K562 (cell line): ENCODE data around the gene TNIP2. TPM values are rescaled to one million over a fixed set of nuclear protein-coding genes. Genes with fewer than 3 reads are reported as not detected.

ENCODE experiments used
- NR4A1 ChIP-seq, 2 experiments: fragments of 250-450 bp in 1 of 2; fragments of 450-650 bp in 1 of 2; sonication (Bioruptor Pico) in 1 of 2; IDR thresholded peaks; 2 replicates each; pipeline versions ENCODE4 v1.4.0 to v1.6.1; 2016 to 2020; ENCODE audit warnings: mild to moderate bottlenecking in 2 of 2, missing compliant biosample characterization in 1 of 2, missing genetic modification characterization in 1 of 2, moderate library complexity in 1 of 2
- polyA plus RNA-seq, 8 experiments: library from polyadenylated mRNA; depleted of rRNA in 4 of 8; stranded (reverse) in 5 of 8; unstranded in 3 of 8; fragments of >200 nt; fragmentation: Nextera tagmentation in 2 of 8; fragmentation: Illumina TruSeq in 1 of 8; extraction: Ambion mirVana in 2 of 8; extraction: Trizol in 1 of 8; gene quantifications; 2 replicates each; pipeline versions ENCODE4 v1.2.1 to v1.2.3, GENCODE V29; 2011 to 2014; ENCODE audit warnings: inconsistent platforms in 1 of 8, missing spikeins in 1 of 8
- total RNA-seq, 7 experiments: library from RNA; depleted of rRNA in 6 of 7; stranded (reverse); fragments of >200 nt in 6 of 7; fragmentation: Illumina TruSeq in 2 of 7; extraction: Trizol in 2 of 7; gene quantifications; 2 replicates each; pipeline versions ENCODE4 v1.2.1 to v1.2.3, GENCODE V29; 2011 to 2021; ENCODE audit warnings: low replicate concordance in 1 of 7
- TF ChIP-seq, protein P1 (sequence below): sonication (generic); formaldehyde crosslinking; IDR thresholded peaks from 2 replicates; pipeline ENCODE4 v1.8.1; 2023; ENCODE audit warnings: mild to moderate bottlenecking, missing genetic modification reagents
- TF ChIP-seq, protein P2 (sequence below), 2 experiments: IDR thresholded peaks; 2 replicates each; pipeline ENCODE4 v1.6.1; 2011; ENCODE audit warnings: borderline replicate concordance in 1 of 2, control low read depth in 1 of 2, low read depth in 1 of 2, low read length in 1 of 2, mild to moderate bottlenecking in 1 of 2, mixed read lengths in 1 of 2, moderate library complexity in 1 of 2; ENCODE audit not compliant: insufficient read depth in 1 of 2, insufficient read length in 1 of 2, poor library complexity in 1 of 2, severe bottlenecking in 1 of 2; ENCODE audit errors: extremely low read depth in 1 of 2

TNIP2 gene
- total and polyA plus RNA-seq, 9 of the 15 experiments (the other 6 are each of a cell fraction or from before 2014, with no cell fraction given) = 0.61 to 42.6 (median 19.5) TPM

DNA sequence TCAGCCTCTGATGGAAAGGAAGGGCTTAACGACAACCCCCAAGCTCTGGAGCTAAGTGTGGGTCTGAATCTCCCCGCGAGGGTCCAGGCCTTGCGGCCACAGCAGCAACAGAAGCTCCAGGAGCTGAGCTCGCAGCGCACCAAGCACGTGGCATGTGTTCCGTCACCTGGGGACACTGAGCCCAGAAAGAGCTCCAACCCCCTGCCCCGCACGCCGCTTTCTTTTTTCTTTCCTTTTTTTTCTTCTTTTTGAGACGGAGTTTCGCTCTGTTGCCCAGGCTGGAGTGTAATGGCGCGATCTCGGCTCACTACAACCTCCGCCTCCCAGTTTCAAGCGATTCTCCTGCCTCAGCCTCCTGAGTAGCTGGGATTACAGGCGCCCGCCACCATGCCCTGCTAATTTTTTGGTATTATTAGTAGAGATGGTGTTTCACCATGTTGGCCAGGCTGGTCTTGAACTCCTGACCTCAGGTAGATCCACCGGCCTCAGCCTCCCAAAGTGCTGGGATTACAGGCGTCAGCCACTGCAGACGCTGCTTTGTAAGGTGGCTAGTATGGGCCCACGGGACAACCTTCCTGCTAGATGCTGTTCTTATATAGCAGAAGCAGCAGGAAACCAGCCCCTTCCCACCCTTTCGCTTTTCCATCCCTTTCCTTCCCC, 685 bp upstream of the TNIP2 start (continued):
- TF ChIP-seq, protein P1, sequence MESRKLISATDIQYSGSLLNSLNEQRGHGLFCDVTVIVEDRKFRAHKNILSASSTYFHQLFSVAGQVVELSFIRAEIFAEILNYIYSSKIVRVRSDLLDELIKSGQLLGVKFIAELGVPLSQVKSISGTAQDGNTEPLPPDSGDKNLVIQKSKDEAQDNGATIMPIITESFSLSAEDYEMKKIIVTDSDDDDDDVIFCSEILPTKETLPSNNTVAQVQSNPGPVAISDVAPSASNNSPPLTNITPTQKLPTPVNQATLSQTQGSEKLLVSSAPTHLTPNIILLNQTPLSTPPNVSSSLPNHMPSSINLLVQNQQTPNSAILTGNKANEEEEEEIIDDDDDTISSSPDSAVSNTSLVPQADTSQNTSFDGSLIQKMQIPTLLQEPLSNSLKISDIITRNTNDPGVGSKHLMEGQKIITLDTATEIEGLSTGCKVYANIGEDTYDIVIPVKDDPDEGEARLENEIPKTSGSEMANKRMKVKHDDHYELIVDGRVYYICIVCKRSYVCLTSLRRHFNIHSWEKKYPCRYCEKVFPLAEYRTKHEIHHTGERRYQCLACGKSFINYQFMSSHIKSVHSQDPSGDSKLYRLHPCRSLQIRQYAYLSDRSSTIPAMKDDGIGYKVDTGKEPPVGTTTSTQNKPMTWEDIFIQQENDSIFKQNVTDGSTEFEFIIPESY (CRISPR knock-in tag) = peak; percentile 77
- TF ChIP-seq NR4A1 (CRISPR knock-in tag; IDR thresholded peaks at IDR 0.05) (no peak), NR4A1 (tag; IDR thresholded peaks at IDR 0.05) (0 out of 2 replicates have a peak, but pooled peaks have one; percentile 24)
- TF ChIP-seq, protein P2, sequence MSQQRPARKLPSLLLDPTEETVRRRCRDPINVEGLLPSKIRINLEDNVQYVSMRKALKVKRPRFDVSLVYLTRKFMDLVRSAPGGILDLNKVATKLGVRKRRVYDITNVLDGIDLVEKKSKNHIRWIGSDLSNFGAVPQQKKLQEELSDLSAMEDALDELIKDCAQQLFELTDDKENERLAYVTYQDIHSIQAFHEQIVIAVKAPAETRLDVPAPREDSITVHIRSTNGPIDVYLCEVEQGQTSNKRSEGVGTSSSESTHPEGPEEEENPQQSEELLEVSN (IDR thresholded peaks at IDR 0.05; ENCODE audit: borderline replicate concordance in 1 of 2, extremely low read depth in 1 of 2, insufficient read depth in 1 of 2, insufficient read length in 1 of 2, low read depth in 1 of 2, low read length in 1 of 2, poor library complexity in 1 of 2, severe bottlenecking in 1 of 2) = peak in 1 of 2 experiments; percentile 42
- TF ChIP-seq, all 486 proteins: peak for 13
